ENCODE results near the gene PLPPR1. TPM values are rescaled to one million over a fixed set of nuclear protein-coding genes. Genes with fewer than 3 reads are reported as not detected.
A peak's percentile ranks its signal among the peaks of the same experiment; 100 is the strongest.
"Not testable (repeated sequence)": the region's sequence is repeated elsewhere in the genome, so short reads cannot be mapped to it uniquely, and the experiment has no call there.

PLPPR1 gene
- polyA plus RNA-seq, 4 donors = 0.16 to 1.6 TPM; not detected in 2

DNA sequence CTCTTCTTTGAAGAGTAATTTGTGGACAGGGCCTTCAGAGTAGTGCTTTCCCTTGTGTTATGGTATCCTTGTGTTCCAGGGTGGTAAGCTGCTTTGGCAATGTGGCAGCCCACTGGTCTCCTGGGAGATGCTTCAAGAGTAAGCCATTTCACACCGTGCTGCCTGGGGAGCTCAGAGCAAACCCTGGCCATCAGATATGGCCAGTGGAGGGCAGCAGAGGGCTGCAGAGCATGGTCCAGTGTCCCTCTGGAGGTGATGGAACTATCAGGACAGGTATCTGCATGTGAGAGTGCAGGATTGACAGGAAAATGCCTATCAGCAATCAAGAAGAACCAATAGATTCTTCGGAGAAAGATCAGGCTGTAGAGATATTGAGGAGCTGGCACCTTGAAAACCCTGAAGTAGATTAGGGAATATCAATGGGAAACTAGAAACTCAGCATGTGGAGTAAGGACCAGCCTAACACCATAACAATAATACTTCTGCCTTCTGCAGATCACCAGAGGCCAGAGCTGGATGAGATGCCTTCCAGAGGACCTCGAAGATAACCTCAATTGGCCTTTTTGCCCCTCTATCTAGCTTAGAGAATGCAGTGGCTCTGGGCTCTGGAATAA lies 90.8 kb downstream of the PLPPR1 start:
- H3K36me3 ChIP-seq (ENCODE audit: control insufficient read depth in 3 of 3, insufficient read depth in 2 of 3, low read depth in 1 of 3, low read length in 3 of 3) = no peaks in the 10 kb centered on the region
- H3K9me3 ChIP-seq (ENCODE audit: control insufficient read depth in 2 of 2, insufficient read depth in 1 of 2, low read depth in 1 of 2, low read length in 1 of 2) = peaks cover 0 to 8% of the 10 kb centered on the region in 2 donors
- WGBS, 3 donors = 18 to 42% (median 26%) methylated on average over 3 of the region's 3 CpGs
- FAIRE-seq (no peak), DNase-seq (peak; percentile 67 to 72)
- H3K4me3 ChIP-seq (ENCODE audit: low read depth in 1 of 3, low read length in 3 of 3) = no peak overlapping the region
- no peak overlapping the region for H3K27ac ChIP-seq (ENCODE audit: low read depth in 1 of 3, low read length in 2 of 3)
- no peaks in the 10 kb centered on the region for H3K27me3 ChIP-seq (ENCODE audit: control insufficient read depth in 3 of 3, insufficient read depth in 3 of 3, low read length in 3 of 3)
- no peaks in the 10 kb centered on the region for H3K4me1 ChIP-seq (ENCODE audit: control insufficient read depth in 3 of 3, insufficient read depth in 2 of 3, low read depth in 1 of 3, low read length in 2 of 3)

DNA sequence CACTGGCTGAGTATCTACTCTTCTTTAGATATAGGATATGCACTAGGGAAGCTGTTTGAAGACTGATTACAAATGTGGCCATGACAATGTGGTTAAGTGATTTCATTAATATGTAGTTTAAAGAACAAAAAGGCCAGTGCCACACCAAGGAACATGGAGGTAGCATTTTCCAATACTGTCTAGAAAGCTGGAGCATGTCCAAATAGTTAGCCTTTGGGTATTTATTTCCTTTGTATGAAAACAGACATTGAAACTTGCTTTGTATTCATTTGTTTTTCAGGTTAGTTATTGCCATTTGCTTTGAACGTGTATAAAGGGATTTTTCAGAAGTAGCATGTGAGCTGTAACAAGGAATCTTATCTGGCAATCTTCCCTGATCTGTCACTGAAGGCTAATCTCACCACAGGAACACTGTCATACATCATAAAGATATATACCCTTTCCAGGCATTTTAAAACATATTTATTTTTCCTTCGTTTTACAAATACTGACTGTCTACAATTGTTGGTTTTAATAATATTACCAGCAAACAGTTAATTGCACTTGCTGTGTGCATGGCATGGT lies 93.4 kb downstream of the PLPPR1 start:
- Histone ChIP-seq H3K27ac (ENCODE audit: low read depth in 1 of 3, low read length in 2 of 3) (no peak overlapping the region), H3K36me3 (ENCODE audit: control insufficient read depth in 3 of 3, insufficient read depth in 2 of 3, low read depth in 1 of 3, low read length in 3 of 3) (no peaks in the 10 kb centered on the region), H3K4me1 (ENCODE audit: control insufficient read depth in 3 of 3, insufficient read depth in 2 of 3, low read depth in 1 of 3, low read length in 2 of 3) (no peaks in the 10 kb centered on the region), H3K27me3 (ENCODE audit: control insufficient read depth in 3 of 3, insufficient read depth in 3 of 3, low read length in 3 of 3) (no peaks in the 10 kb centered on the region), H3K4me3 (ENCODE audit: low read depth in 1 of 3, low read length in 3 of 3) (no peak overlapping the region), H3K9me3 (ENCODE audit: control insufficient read depth in 2 of 2, insufficient read depth in 1 of 2, low read depth in 1 of 2, low read length in 1 of 2) (peaks cover 0 to 12% of the 10 kb centered on the region in 2 donors)
- FAIRE-seq = no peak
- 30 to 52% (median 41%) methylated on average over 2 of the region's 2 CpGs for WGBS, 3 donors
- DNase-seq = no peak

DNA sequence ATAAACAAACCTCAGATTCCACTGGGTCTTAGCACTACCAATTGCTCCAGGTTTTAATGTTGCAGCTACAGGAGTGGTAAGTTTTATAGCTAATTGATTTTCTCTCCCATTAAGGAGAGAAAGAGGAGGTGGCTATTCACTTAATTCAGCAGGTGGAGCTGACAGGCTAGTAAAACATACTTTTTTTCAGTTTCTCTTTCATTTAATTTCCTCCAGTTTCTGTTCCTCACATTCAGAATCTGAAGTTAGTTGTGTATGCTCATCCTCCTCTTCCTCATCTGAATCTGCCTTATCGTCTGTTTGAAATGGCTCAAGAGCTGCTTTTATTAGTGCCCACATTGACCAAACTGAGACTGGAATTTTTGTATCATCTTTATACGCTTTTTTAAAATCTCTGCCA lies 98.0 kb downstream of the PLPPR1 start:
- FAIRE-seq (no peak), DNase-seq (no peak)
- H3K4me3 ChIP-seq (ENCODE audit: low read depth in 1 of 3, low read length in 3 of 3) = no peak overlapping the region
- peaks cover 0 to 12% of the 10 kb centered on the region in 2 donors for H3K9me3 ChIP-seq (ENCODE audit: control insufficient read depth in 2 of 2, insufficient read depth in 1 of 2, low read depth in 1 of 2, low read length in 1 of 2)
- no peaks in the 10 kb centered on the region for H3K27me3 ChIP-seq (ENCODE audit: control insufficient read depth in 3 of 3, insufficient read depth in 3 of 3, low read length in 3 of 3)
- no peaks in the 10 kb centered on the region for H3K4me1 ChIP-seq (ENCODE audit: control insufficient read depth in 3 of 3, insufficient read depth in 2 of 3, low read depth in 1 of 3, low read length in 2 of 3)
- no peak overlapping the region for H3K27ac ChIP-seq (ENCODE audit: low read depth in 1 of 3, low read length in 2 of 3)
- H3K36me3 ChIP-seq (ENCODE audit: control insufficient read depth in 3 of 3, insufficient read depth in 2 of 3, low read depth in 1 of 3, low read length in 3 of 3) = no peaks in the 10 kb centered on the region
- WGBS, 3 donors = 53 to 72% (median 71%) methylated on average over 2 of the region's 2 CpGs

DNA sequence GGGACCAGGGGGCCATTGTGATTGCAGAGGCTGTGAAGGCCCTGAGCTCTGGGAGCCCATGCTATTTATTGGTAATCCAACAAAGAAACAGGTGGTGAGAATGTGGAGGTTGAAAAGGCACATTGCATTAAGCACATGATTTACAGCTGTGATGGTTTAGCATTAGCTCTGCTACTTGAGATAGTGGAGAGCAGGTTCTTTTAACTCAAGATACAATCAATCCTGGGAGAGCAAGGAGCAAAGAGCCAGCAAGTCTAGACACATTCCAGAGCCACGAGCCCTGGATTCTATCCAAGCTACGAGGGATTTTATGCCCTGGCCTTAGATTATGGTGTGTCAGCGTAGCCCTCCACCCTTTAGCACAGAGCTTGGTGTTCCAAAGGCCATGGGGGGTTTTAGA lies 98.8 kb downstream of the PLPPR1 start:
- not testable (repeated sequence) for H3K4me3 ChIP-seq (ENCODE audit: low read depth in 1 of 3, low read length in 3 of 3); H3K36me3 ChIP-seq (ENCODE audit: control insufficient read depth in 3 of 3, insufficient read depth in 2 of 3, low read depth in 1 of 3, low read length in 3 of 3); H3K27ac ChIP-seq (ENCODE audit: low read depth in 1 of 3, low read length in 2 of 3); FAIRE-seq; H3K4me1 ChIP-seq (ENCODE audit: control insufficient read depth in 3 of 3, insufficient read depth in 2 of 3, low read depth in 1 of 3, low read length in 2 of 3); DNase-seq; H3K27me3 ChIP-seq (ENCODE audit: control insufficient read depth in 3 of 3, insufficient read depth in 3 of 3, low read length in 3 of 3)
- peaks cover 0 to 12% of the 10 kb centered on the region in 2 donors for H3K9me3 ChIP-seq (ENCODE audit: control insufficient read depth in 2 of 2, insufficient read depth in 1 of 2, low read depth in 1 of 2, low read length in 1 of 2)
- 30 to 56% (median 42%) methylated on average over 3 of the region's 3 CpGs for WGBS, 3 donors

DNA sequence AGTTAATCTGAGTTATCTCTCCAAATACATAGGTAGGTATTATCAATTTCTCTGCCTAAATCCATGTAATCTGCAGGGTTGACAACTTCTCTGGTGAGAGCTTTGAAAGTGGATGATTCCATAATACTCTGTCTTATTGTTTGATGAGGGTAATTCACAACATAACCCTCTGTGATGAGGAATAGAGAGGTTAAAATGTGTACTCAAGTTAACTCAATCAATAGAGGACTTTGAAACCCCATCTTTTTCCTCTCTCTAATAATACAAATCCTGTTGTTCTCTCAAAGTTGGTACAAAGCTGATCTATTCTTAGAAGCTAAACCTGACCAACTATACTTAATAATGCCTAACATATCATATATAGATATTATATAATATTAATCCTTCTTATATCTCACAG lies 100.1 kb downstream of the PLPPR1 start:
- Histone ChIP-seq H3K36me3 (ENCODE audit: control insufficient read depth in 3 of 3, insufficient read depth in 2 of 3, low read depth in 1 of 3, low read length in 3 of 3) (no peaks in the 10 kb centered on the region), H3K27ac (ENCODE audit: low read depth in 1 of 3, low read length in 2 of 3) (no peak overlapping the region), H3K4me3 (ENCODE audit: low read depth in 1 of 3, low read length in 3 of 3) (no peak overlapping the region), H3K4me1 (ENCODE audit: control insufficient read depth in 3 of 3, insufficient read depth in 2 of 3, low read depth in 1 of 3, low read length in 2 of 3) (no peaks in the 10 kb centered on the region), H3K9me3 (ENCODE audit: control insufficient read depth in 2 of 2, insufficient read depth in 1 of 2, low read depth in 1 of 2, low read length in 1 of 2) (peaks cover 0 to 6% of the 10 kb centered on the region in 2 donors), H3K27me3 (ENCODE audit: control insufficient read depth in 3 of 3, insufficient read depth in 3 of 3, low read length in 3 of 3) (no peaks in the 10 kb centered on the region)
- no peak for DNase-seq
- FAIRE-seq = no peak

DNA sequence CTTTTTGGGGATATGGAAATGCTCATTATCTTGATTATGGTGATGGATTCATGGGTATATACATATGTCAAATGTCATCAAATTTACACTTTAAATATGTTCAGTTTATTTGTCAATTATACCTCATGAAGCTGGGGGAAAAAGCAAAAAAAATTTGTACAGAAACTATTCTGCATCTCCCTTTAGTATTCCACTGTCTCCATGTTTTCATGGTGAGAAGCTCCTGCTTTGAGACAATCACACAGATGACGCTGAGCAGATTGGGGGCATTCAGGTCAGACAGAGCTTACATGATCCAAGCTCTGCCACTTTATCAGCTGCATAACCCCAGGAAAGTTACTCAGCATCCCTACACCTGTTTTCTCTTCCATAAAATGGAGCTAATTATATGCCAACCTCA lies 101.5 kb downstream of the PLPPR1 start:
- H3K9me3 ChIP-seq (ENCODE audit: control insufficient read depth in 2 of 2, insufficient read depth in 1 of 2, low read depth in 1 of 2, low read length in 1 of 2) = no peaks in the 10 kb centered on the region
- no peak overlapping the region for H3K4me3 ChIP-seq (ENCODE audit: low read depth in 1 of 3, low read length in 3 of 3)
- no peak for DNase-seq
- H3K27ac ChIP-seq (ENCODE audit: low read depth in 1 of 3, low read length in 2 of 3) = no peak overlapping the region
- H3K27me3 ChIP-seq (ENCODE audit: control insufficient read depth in 3 of 3, insufficient read depth in 3 of 3, low read length in 3 of 3) = no peaks in the 10 kb centered on the region
- no peak for FAIRE-seq
- H3K36me3 ChIP-seq (ENCODE audit: control insufficient read depth in 3 of 3, insufficient read depth in 2 of 3, low read depth in 1 of 3, low read length in 3 of 3) = no peaks in the 10 kb centered on the region
- no peaks in the 10 kb centered on the region for H3K4me1 ChIP-seq (ENCODE audit: control insufficient read depth in 3 of 3, insufficient read depth in 2 of 3, low read depth in 1 of 3, low read length in 2 of 3)
- 63 to 94% (median 84%) methylated on average over 1 of the region's 1 CpG for WGBS, 3 donors

DNA sequence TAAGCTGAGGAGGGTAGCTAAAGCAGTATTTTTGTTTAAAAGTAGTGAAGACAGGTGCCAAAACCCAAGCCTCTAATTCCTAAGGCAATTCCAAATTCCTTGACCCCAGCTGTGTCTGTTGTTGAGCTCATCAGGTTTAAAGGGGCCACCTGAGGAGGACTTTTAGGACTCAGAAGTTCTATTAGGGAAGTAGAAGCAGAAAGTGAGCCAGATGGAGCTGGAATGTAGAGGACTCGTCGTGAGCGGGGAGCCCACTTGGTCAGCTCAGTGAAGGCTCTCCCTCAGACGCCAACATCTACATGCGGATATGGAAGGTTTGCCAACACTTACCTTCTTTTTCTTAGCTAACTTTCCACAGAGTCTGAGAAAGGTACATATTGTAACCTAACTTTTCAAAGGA lies 102.8 kb downstream of the PLPPR1 start:
- no peak overlapping the region for H3K27ac ChIP-seq (ENCODE audit: low read depth in 1 of 3, low read length in 2 of 3)
- H3K4me1 ChIP-seq (ENCODE audit: control insufficient read depth in 3 of 3, insufficient read depth in 2 of 3, low read depth in 1 of 3, low read length in 2 of 3) = no peaks in the 10 kb centered on the region
- H3K27me3 ChIP-seq (ENCODE audit: control insufficient read depth in 3 of 3, insufficient read depth in 3 of 3, low read length in 3 of 3) = no peaks in the 10 kb centered on the region
- no peak overlapping the region for H3K4me3 ChIP-seq (ENCODE audit: low read depth in 1 of 3, low read length in 3 of 3)
- no peaks in the 10 kb centered on the region for H3K36me3 ChIP-seq (ENCODE audit: control insufficient read depth in 3 of 3, insufficient read depth in 2 of 3, low read depth in 1 of 3, low read length in 3 of 3)
- FAIRE-seq = no peak
- H3K9me3 ChIP-seq (ENCODE audit: control insufficient read depth in 2 of 2, insufficient read depth in 1 of 2, low read depth in 1 of 2, low read length in 1 of 2) = no peaks in the 10 kb centered on the region
- DNase-seq = no peak
- WGBS, 3 donors = 76 to 84% (median 77%) methylated on average over 5 of the region's 5 CpGs

DNA sequence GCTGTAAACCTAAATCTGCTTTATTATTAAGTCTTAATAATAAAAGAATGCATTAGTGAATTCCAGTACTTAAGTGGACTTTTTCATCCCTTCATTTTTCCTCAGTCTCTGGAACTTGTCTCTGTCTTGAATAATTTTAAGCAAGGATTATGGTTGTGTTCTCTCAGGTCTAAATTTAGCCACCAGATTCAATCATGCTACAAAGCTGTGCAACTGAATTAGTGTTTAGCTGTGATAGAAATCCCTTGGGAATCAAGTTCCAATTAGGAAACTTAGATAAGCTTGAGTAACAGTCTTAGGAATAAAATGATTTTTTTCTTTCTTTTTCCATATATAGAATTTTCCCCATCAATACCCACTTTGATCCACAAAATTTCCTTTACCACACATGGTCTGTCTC lies 104.3 kb downstream of the PLPPR1 start:
- Histone ChIP-seq H3K4me1 (ENCODE audit: control insufficient read depth in 3 of 3, insufficient read depth in 2 of 3, low read depth in 1 of 3, low read length in 2 of 3) (no peaks in the 10 kb centered on the region), H3K9me3 (ENCODE audit: control insufficient read depth in 2 of 2, insufficient read depth in 1 of 2, low read depth in 1 of 2, low read length in 1 of 2) (no peaks in the 10 kb centered on the region), H3K36me3 (ENCODE audit: control insufficient read depth in 3 of 3, insufficient read depth in 2 of 3, low read depth in 1 of 3, low read length in 3 of 3) (no peaks in the 10 kb centered on the region), H3K27ac (ENCODE audit: low read depth in 1 of 3, low read length in 2 of 3) (no peak overlapping the region), H3K4me3 (ENCODE audit: low read depth in 1 of 3, low read length in 3 of 3) (no peak overlapping the region), H3K27me3 (ENCODE audit: control insufficient read depth in 3 of 3, insufficient read depth in 3 of 3, low read length in 3 of 3) (no peaks in the 10 kb centered on the region)
- FAIRE-seq = no peak
- no peak for DNase-seq

DNA sequence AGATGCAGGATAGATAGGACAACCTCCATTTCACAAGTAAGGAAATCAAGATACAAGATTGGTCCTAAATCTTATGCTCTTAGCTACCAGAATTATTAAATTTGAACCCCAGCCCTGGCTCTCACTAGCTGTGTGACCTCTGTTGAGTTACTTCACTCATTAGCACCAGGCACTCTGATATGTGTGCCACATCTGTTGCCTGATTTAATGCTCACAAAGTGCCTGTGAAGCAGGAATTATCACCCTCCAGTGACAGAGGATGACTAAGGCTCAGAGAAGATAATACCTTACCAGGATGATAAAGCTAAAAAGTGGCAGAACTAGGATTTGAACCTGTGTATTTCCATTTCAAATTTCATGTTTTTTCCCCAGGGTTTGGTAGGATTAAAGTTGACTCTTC lies 110.0 kb downstream of the PLPPR1 start:
- no peaks in the 10 kb centered on the region for H3K27me3 ChIP-seq (ENCODE audit: control insufficient read depth in 3 of 3, insufficient read depth in 3 of 3, low read length in 3 of 3)

More for the DNA sequence above, 110.0 kb downstream of the PLPPR1 start:
- Histone ChIP-seq H3K27ac (ENCODE audit: low read depth in 1 of 3, low read length in 2 of 3) (no peak overlapping the region), H3K9me3 (ENCODE audit: control insufficient read depth in 2 of 2, insufficient read depth in 1 of 2, low read depth in 1 of 2, low read length in 1 of 2) (no peaks in the 10 kb centered on the region), H3K4me1 (ENCODE audit: control insufficient read depth in 3 of 3, insufficient read depth in 2 of 3, low read depth in 1 of 3, low read length in 2 of 3) (no peaks in the 10 kb centered on the region), H3K36me3 (ENCODE audit: control insufficient read depth in 3 of 3, insufficient read depth in 2 of 3, low read depth in 1 of 3, low read length in 3 of 3) (no peaks in the 10 kb centered on the region), H3K4me3 (ENCODE audit: low read depth in 1 of 3, low read length in 3 of 3) (no peak overlapping the region)
- FAIRE-seq = no peak
- DNase-seq = no peak

Measured in small intestine (tissue), 7 donors.